K562 (cell line): Measurements from ENCODE around the gene KIF5C. TPM values are rescaled to one million over a fixed set of nuclear protein-coding genes. Genes with fewer than 3 reads are reported as not detected.
A peak's percentile ranks its signal among the peaks of the same experiment; 100 is the strongest.

Experiments
- ATAC-seq: fragments of 200-7000 bp; cut with Tn5 transposase; 3 replicates; pipeline ENCODE4 v1.9.1; 2020; ENCODE audit warnings: moderate library complexity
- BruUV-seq: library from RNA; stranded (reverse); fragments of 400-500 nt; replicated peaks from 2 replicates; lab custom pipeline; 2021; lab: Mats Ljungman, UMichigan
- CTCF ChIA-PET: fragments of 300-600 bp; formaldehyde crosslinking; extraction: SDS; loops from one replicate; lab custom pipeline; 2021; ENCODE audit warnings: low intra/inter-chr PET ratio; lab: Yijun Ruan, JAX
- POLR2A ChIA-PET: fragments of 300-600, 350-650 bp; sonication (Branson Sonifier 250); formaldehyde crosslinking; extraction: SDS; loops from one replicate; lab custom pipeline; 2021; ENCODE audit warnings: antibody characterized with exemption, inconsistent platforms; lab: Yijun Ruan, JAX
- DNase-seq, 4 experiments: peaks; one replicate each; pipeline versions ENCODE4 v3.0.0 to v3.0.0-alpha.2; 2011 to 2018; ENCODE audit warnings: low spot score in 3 of 4, mixed read lengths in 3 of 4; ENCODE audit errors: extremely low read depth in 1 of 4
- FAIRE-seq: peaks from 2 replicates; lab custom pipeline; 2011; peaks lifted over from hg19 to GRCh38; lab: Jason Lieb, UNC
- H2AFZ ChIP-seq: 2 replicates; pipeline ENCODE4 v1.6.0; 2011; ENCODE audit warnings: low read depth, low read length, control low read depth, inconsistent platforms
- H3K27ac ChIP-seq: fragments of 200-600 bp; 3 replicates; pipeline ENCODE4 v1.8.0; 2011; ENCODE audit warnings: low read depth, mild to moderate bottlenecking, control low read depth, inconsistent platforms, low read length, moderate library complexity, mixed read lengths; ENCODE audit errors: extremely low read depth
- H3K27me3 ChIP-seq, 2 experiments: fragments of 300-600 bp in 1 of 2; 2 replicates in 1 of 2; 3 replicates in 1 of 2; pipeline versions ENCODE4 v1.6.0 to v1.8.0; 2011; ENCODE audit warnings: inconsistent platforms in 2 of 2, low read length in 2 of 2, mild to moderate bottlenecking in 1 of 2, mixed read lengths in 1 of 2, moderate library complexity in 1 of 2; ENCODE audit not compliant: control insufficient read depth in 2 of 2, insufficient read depth in 2 of 2
- H3K36me3 ChIP-seq: fragments of 300-600 bp; 3 replicates; pipeline ENCODE4 v1.8.0; 2011; ENCODE audit warnings: mild to moderate bottlenecking, low read length, inconsistent platforms; ENCODE audit not compliant: control insufficient read depth, insufficient read depth
- H3K4me1 ChIP-seq, 2 experiments: fragments of 200-600 bp in 1 of 2; replicated peaks in 1 of 2; 2 replicates in 1 of 2; 3 replicates in 1 of 2; pipeline versions ENCODE4 v1.5.1 to v1.8.0; 2011; ENCODE audit warnings: inconsistent platforms in 2 of 2, low read length in 2 of 2, mild to moderate bottlenecking in 1 of 2, mixed read lengths in 1 of 2, moderate library complexity in 1 of 2; ENCODE audit not compliant: control insufficient read depth in 2 of 2, insufficient read depth in 2 of 2
- H3K4me2 ChIP-seq: 2 replicates; pipeline ENCODE4 v1.6.1; 2011; ENCODE audit warnings: low read length, control low read depth, inconsistent platforms, mixed read lengths; ENCODE audit not compliant: insufficient read depth
- H3K4me3 ChIP-seq: fragments of 200-600 bp; sonication (generic), shearing (Covaris generic); 2 replicates; pipeline ENCODE4 v1.5.1; 2016; ENCODE audit warnings: control low read depth, inconsistent platforms
- H3K79me2 ChIP-seq: fragments of 200-600 bp; 3 replicates; pipeline ENCODE4 v1.8.0; 2011; ENCODE audit warnings: low read length, inconsistent platforms; ENCODE audit not compliant: control insufficient read depth, insufficient read depth
- H3K9ac ChIP-seq, 2 experiments: 2 replicates each; pipeline versions ENCODE4 v1.6.0 to v1.6.1; 2011; ENCODE audit warnings: low read depth in 2 of 2, low read length in 2 of 2, control low read depth in 1 of 2, inconsistent platforms in 1 of 2, mild to moderate bottlenecking in 1 of 2, mixed read lengths in 1 of 2; ENCODE audit not compliant: insufficient read depth in 1 of 2
- H3K9me1 ChIP-seq: one replicate; pipeline ENCODE4 v1.6.0; 2011; ENCODE audit warnings: inconsistent platforms, mild to moderate bottlenecking, low read length, moderate library complexity; ENCODE audit not compliant: control insufficient read depth, insufficient read depth
- H3K9me3 ChIP-seq: replicated peaks from 2 replicates; pipeline ENCODE4 v1.5.1; 2011; ENCODE audit warnings: low read depth, low read length, inconsistent platforms; ENCODE audit not compliant: control insufficient read depth, insufficient read depth
- H4K20me1 ChIP-seq: replicated peaks from 2 replicates; pipeline ENCODE4 v1.6.1; 2011; ENCODE audit warnings: low read length, inconsistent platforms, mixed read lengths; ENCODE audit not compliant: control insufficient read depth, insufficient read depth
- CBFA2T3 ChIP-seq: fragments of 450-650 bp; IDR thresholded peaks from 2 replicates; pipeline ENCODE4 v1.6.1; 2017
- CTCFL ChIP-seq: IDR thresholded peaks from 2 replicates; pipeline ENCODE4 v1.6.1; 2011; ENCODE audit warnings: borderline replicate concordance, low read depth, mild to moderate bottlenecking, moderate library complexity, low read length; ENCODE audit not compliant: insufficient read depth, poor library complexity, severe bottlenecking
- DACH1 ChIP-seq: fragments of 450-650 bp; IDR thresholded peaks from 2 replicates; pipeline ENCODE4 v1.6.1; 2018; ENCODE audit not compliant: partially characterized antibody
- GTF2F1 ChIP-seq: IDR thresholded peaks from 2 replicates; pipeline ENCODE4 v1.6.1; 2011; ENCODE audit warnings: low read depth, low read length, improper control_type of control experiment
- HEY1 ChIP-seq: fragments of 250-450 bp; sonication (Bioruptor Pico); IDR thresholded peaks from 2 replicates; pipeline ENCODE4 v1.5.0; 2020; ENCODE audit warnings: mild to moderate bottlenecking, moderate library complexity, borderline replicate concordance
- KDM4B ChIP-seq, 2 experiments: fragments of 450-650 bp in 1 of 2; sonication (generic) in 1 of 2; IDR thresholded peaks; 2 replicates each; pipeline ENCODE4 v1.6.1; 2016 to 2017; ENCODE audit warnings: borderline replicate concordance in 2 of 2, antibody characterized with exemption in 1 of 2, low read depth in 1 of 2, mild to moderate bottlenecking in 1 of 2
- KLF6 ChIP-seq: fragments of 250-450 bp; sonication (Bioruptor Pico); IDR thresholded peaks from 2 replicates; pipeline ENCODE4 v1.4.0; 2020; ENCODE audit warnings: mild to moderate bottlenecking, moderate library complexity, borderline replicate concordance
- TEAD4 ChIP-seq, 2 experiments: sonication (generic) in 1 of 2; formaldehyde crosslinking in 1 of 2; IDR thresholded peaks; 2 replicates each; pipeline versions ENCODE4 v1.6.1 to v1.8.0; 2012 to 2022; ENCODE audit warnings: borderline replicate concordance in 1 of 2, inconsistent platforms in 1 of 2, low read length in 1 of 2, mild to moderate bottlenecking in 1 of 2, missing genetic modification reagents in 1 of 2
- XRCC4 ChIP-seq: IDR thresholded peaks from one replicate; pipeline ENCODE4 v1.6.1; 2011; ENCODE audit not compliant: insufficient read depth, insufficient read length; ENCODE audit errors: extremely low read depth
- ZBED1 ChIP-seq: IDR thresholded peaks from 2 replicates; pipeline ENCODE4 v1.6.1; 2014
- WGBS: fragments of 100-300 bp; shearing (Covaris generic); methylation state at CpG from one replicate; pipeline ENCODE4 v1.1.6; 2016; ENCODE audit warnings: low coverage, mixed read lengths; ENCODE audit not compliant: insufficient coverage; ENCODE audit errors: missing lambda C conversion rate; 5-methylcytosine and 5-hydroxymethylcytosine counted together
- in situ Hi-C: fragments of 300-500 bp; cut with MboI; formaldehyde crosslinking; loops from 4 replicates; pipeline ENCODE4 v1.15.0; 2018; ENCODE audit warnings: inconsistent platforms, mixed read lengths
- intact Hi-C: fragments of 100-400 bp; cut with micrococcal nuclease; formaldehyde crosslinking; loops from 2 replicates; pipeline ENCODE4 v1.14.2; 2022
- polyA plus RNA-seq, 8 experiments: library from polyadenylated mRNA; depleted of rRNA in 4 of 8; stranded (reverse) in 5 of 8; unstranded in 3 of 8; fragments of >200 nt; fragmentation: Nextera tagmentation in 2 of 8; fragmentation: Illumina TruSeq in 1 of 8; extraction: Ambion mirVana in 2 of 8; extraction: Trizol in 1 of 8; gene quantifications; 2 replicates each; pipeline versions ENCODE4 v1.2.1 to v1.2.3, GENCODE V29; 2011 to 2014; ENCODE audit warnings: inconsistent platforms in 1 of 8, missing spikeins in 1 of 8
- total RNA-seq, 7 experiments: library from RNA; depleted of rRNA in 6 of 7; stranded (reverse); fragments of >200 nt in 6 of 7; fragmentation: Illumina TruSeq in 2 of 7; extraction: Trizol in 2 of 7; gene quantifications; 2 replicates each; pipeline versions ENCODE4 v1.2.1 to v1.2.3, GENCODE V29; 2011 to 2021; ENCODE audit warnings: low replicate concordance in 1 of 7
- TF ChIP-seq, protein P1 (sequence below): IDR thresholded peaks from 3 replicates; pipeline ENCODE4 v1.6.1; 2011; ENCODE audit warnings: borderline replicate concordance, mild to moderate bottlenecking; ENCODE audit not compliant: insufficient read length, insufficient read depth

KIF5C gene
- total and polyA plus RNA-seq, 9 of the 15 experiments (the other 6 are each of a cell fraction or from before 2014, with no cell fraction given) = 0.01 to 0.09 (median 0.01) TPM; not detected in 6

GRCh38 chr2:148880636-148881035 lies 5.6 kb downstream of the KIF5C start (continued):
- TF ChIP-seq, protein P1, sequence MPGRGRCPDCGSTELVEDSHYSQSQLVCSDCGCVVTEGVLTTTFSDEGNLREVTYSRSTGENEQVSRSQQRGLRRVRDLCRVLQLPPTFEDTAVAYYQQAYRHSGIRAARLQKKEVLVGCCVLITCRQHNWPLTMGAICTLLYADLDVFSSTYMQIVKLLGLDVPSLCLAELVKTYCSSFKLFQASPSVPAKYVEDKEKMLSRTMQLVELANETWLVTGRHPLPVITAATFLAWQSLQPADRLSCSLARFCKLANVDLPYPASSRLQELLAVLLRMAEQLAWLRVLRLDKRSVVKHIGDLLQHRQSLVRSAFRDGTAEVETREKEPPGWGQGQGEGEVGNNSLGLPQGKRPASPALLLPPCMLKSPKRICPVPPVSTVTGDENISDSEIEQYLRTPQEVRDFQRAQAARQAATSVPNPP = no peak
- TF ChIP-seq XRCC4 = no peak
- no peak for TF ChIP-seq ZBED1
- no peak for TF ChIP-seq DACH1
- TF ChIP-seq KLF6 (CRISPR knock-in tag) = no peak
- no peak for TF ChIP-seq KDM4B (IDR thresholded peaks at IDR 0.05; ENCODE audit: borderline replicate concordance in 2 of 2, low read depth in 1 of 2)
- TF ChIP-seq GTF2F1 = no peak

DNA sequence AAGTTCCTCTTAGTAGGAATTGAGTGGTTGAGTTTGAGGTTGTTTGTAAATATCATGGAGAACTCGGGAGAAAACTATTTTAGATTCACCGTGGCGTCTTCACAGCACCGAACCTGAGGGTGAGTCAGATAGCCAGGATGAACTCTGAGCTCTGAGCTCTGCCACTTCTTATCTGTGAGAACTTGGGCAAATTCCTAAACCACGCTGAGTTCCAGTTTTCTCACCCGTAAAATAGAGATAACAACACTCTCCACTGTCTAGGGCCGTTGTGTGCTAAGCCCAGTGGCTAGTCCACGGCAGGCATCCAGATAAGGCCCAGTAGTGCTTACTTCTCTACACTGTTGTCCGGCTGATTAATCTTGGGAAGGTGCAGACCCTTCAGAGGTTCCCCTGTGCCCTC lies 7.0 kb downstream of the KIF5C start:
- H3K4me3 ChIP-seq = no peak overlapping the region
- intact Hi-C loops (no loop called here), in situ Hi-C loops (no loop called here)
- TF ChIP-seq CTCFL (no peak), HEY1 (CRISPR knock-in tag) (no peak), TEAD4 (IDR thresholded peaks at IDR 0.05; ENCODE audit: low read length) (peak; percentile 20; the same call in 1 of the 2 replicates), TEAD4 (CRISPR knock-in tag; IDR thresholded peaks at IDR 0.05; ENCODE audit: borderline replicate concordance) (no peak), CBFA2T3 (peak; percentile 61)
- H3K9ac ChIP-seq = no peak overlapping the region
- DNase-seq (peak in 2 of 4 experiments; percentile 44 to 45), FAIRE-seq (no peak), ATAC-seq (peak; percentile 5; the same call in 1 of the 3 replicates)
- no peaks in the 10 kb centered on the region for H3K79me2 ChIP-seq
- H3K9me3 ChIP-seq = no peaks in the 10 kb centered on the region
- no TSS peak for BruUV-seq
- no peaks in the 10 kb centered on the region for H3K9me1 ChIP-seq
- H3K36me3 ChIP-seq = no peaks in the 10 kb centered on the region
- no peak overlapping the region for H3K27ac ChIP-seq
- H3K27me3 ChIP-seq = peaks cover 2 to 14% of the 10 kb centered on the region in 2 experiments; a peak in 4 of 5 replicates
- WGBS = 4% methylated on average over 9 of the region's 9 CpGs
- CTCF ChIA-PET = no interaction called here
- H3K4me1 ChIP-seq = no peaks in the 10 kb centered on the region; a peak in 2 of 5 replicates
- POLR2A ChIA-PET = interaction anchor here (0.8 to 1.1 kb wide), 2 partner anchors 21 to 34 kb away, joined by 3 read pairs; no protein-coding TSS in a partner anchor
- no peaks in the 10 kb centered on the region for H4K20me1 ChIP-seq
- H2AFZ ChIP-seq = no peak overlapping the region
- no peak overlapping the region for H3K4me2 ChIP-seq
